HL-60 (cell line): ENCODE results near the gene DSCAML1.

Experiments used
- DNase-seq, 2 experiments: peaks; one replicate each; pipeline ENCODE4 v3.0.0-alpha.2; 2010 to 2020; ENCODE audit warnings: low read depth in 1 of 2, low spot score in 1 of 2
- H3K27ac ChIP-seq: fragments of 250-450 bp; sonication (Bioruptor Pico); replicated peaks from 2 replicates; pipeline ENCODE4 v1.5.1; 2020; ENCODE audit warnings: mild to moderate bottlenecking, moderate library complexity
- H3K27me3 ChIP-seq: fragments of 250-450 bp; sonication (Bioruptor Pico); 2 replicates; pipeline ENCODE4 v1.5.1; 2021; ENCODE audit warnings: mild to moderate bottlenecking, moderate library complexity; ENCODE audit not compliant: insufficient read depth, poor library complexity, severe bottlenecking
- H3K4me3 ChIP-seq: replicated peaks from 2 replicates; pipeline ENCODE4 v1.5.1; 2011; ENCODE audit warnings: mild to moderate bottlenecking, control low read depth, low read length; ENCODE audit not compliant: insufficient read depth
- CTCF ChIP-seq: IDR thresholded peaks from one replicate; pipeline ENCODE4 v1.5.1; 2011; ENCODE audit warnings: low read length, control low read depth, inconsistent platforms; ENCODE audit not compliant: insufficient read depth
- GABPA ChIP-seq: IDR thresholded peaks from 2 replicates; pipeline ENCODE4 v1.6.1; 2012; ENCODE audit warnings: low read depth
- POLR2AphosphoS5 ChIP-seq: IDR thresholded peaks from 2 replicates; pipeline ENCODE4 v1.6.1; 2012; ENCODE audit warnings: low read depth
- SPI1 ChIP-seq: IDR thresholded peaks from 2 replicates; pipeline ENCODE4 v1.6.1; 2012; ENCODE audit warnings: low read depth, mild to moderate bottlenecking, borderline replicate concordance
- TF ChIP-seq, protein P1 (sequence below): IDR thresholded peaks from 2 replicates; pipeline ENCODE4 v1.6.1; 2012; ENCODE audit warnings: low read depth; ENCODE audit not compliant: insufficient replicate concordance

Gene DSCAML1

GRCh38 chr11:117767071-117767470 lies 29.9 kb downstream of the DSCAML1 start:
- no peak for DNase-seq
- no peak overlapping the region for H3K27ac ChIP-seq
- TF ChIP-seq SPI1 (no peak), POLR2AphosphoS5 (no peak), CTCF (no peak), GABPA (no peak)
- TF ChIP-seq, protein P1, sequence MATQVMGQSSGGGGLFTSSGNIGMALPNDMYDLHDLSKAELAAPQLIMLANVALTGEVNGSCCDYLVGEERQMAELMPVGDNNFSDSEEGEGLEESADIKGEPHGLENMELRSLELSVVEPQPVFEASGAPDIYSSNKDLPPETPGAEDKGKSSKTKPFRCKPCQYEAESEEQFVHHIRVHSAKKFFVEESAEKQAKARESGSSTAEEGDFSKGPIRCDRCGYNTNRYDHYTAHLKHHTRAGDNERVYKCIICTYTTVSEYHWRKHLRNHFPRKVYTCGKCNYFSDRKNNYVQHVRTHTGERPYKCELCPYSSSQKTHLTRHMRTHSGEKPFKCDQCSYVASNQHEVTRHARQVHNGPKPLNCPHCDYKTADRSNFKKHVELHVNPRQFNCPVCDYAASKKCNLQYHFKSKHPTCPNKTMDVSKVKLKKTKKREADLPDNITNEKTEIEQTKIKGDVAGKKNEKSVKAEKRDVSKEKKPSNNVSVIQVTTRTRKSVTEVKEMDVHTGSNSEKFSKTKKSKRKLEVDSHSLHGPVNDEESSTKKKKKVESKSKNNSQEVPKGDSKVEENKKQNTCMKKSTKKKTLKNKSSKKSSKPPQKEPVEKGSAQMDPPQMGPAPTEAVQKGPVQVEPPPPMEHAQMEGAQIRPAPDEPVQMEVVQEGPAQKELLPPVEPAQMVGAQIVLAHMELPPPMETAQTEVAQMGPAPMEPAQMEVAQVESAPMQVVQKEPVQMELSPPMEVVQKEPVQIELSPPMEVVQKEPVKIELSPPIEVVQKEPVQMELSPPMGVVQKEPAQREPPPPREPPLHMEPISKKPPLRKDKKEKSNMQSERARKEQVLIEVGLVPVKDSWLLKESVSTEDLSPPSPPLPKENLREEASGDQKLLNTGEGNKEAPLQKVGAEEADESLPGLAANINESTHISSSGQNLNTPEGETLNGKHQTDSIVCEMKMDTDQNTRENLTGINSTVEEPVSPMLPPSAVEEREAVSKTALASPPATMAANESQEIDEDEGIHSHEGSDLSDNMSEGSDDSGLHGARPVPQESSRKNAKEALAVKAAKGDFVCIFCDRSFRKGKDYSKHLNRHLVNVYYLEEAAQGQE: no peak
- H3K27me3 ChIP-seq: no peaks in the 10 kb centered on the region
- no peak overlapping the region for H3K4me3 ChIP-seq

GRCh38 chr11:117766576-117766975 lies 30.4 kb downstream of the DSCAML1 start:
- Histone ChIP-seq H3K4me3 (no peak overlapping the region), H3K27me3 (no peaks in the 10 kb centered on the region), H3K27ac (no peak overlapping the region)
- no peak for DNase-seq
- TF ChIP-seq GABPA: no peak

DNA sequence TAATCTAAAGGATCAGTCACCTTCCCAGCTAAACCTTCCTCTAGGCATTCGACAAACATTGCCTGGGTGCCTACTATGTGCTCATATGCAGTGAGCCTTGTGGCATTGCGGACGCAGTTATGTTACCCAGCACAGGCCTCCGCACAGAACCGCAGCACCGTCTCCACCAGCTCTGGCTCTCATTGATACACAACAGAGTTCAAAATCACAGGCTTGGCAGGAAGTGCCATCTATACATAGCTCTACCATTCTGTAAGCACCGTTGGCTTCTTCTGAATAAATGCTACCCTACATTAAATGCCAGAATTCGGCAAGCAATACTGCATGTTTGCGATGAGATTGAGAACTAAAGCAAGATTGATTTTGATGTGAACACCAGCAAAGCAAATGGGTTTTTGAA lies 31.0 kb downstream of the DSCAML1 start:
- no peaks in the 10 kb centered on the region for H3K27me3 ChIP-seq
- no peak for TF ChIP-seq GABPA
- no peak for TF ChIP-seq CTCF
- TF ChIP-seq POLR2AphosphoS5: no peak
- TF ChIP-seq, protein P1: no peak
- TF ChIP-seq SPI1: no peak
- no peak overlapping the region for H3K4me3 ChIP-seq
- no peak for DNase-seq
- no peak overlapping the region for H3K27ac ChIP-seq

DNA sequence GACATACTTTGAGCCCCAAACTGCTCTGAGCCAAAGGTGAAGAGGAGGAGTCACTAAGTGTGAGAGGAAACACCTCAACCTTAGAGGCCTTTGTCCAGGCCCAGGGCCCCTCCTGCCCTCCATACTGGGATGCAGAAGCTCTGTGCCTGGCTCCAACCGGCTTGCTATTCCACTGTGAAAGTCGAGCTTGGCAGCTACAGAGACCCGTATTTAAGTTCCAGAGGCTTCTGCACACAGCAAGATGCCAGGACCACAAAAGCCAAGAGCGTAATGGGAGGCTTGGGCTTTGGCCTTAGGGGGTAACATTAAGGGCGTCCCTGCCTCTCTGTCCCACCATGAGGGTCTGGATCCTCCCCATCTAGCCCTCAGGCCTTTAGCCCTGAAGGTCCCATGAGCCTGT lies 31.9 kb downstream of the DSCAML1 start:
- H3K27me3 ChIP-seq: no peaks in the 10 kb centered on the region

More for the DNA sequence above, 31.9 kb downstream of the DSCAML1 start:
- no peak for DNase-seq
- H3K27ac ChIP-seq: no peak overlapping the region
- H3K4me3 ChIP-seq: no peak overlapping the region
- TF ChIP-seq, protein P1: no peak
- TF ChIP-seq POLR2AphosphoS5: no peak
- TF ChIP-seq GABPA: no peak
- TF ChIP-seq CTCF: no peak
- TF ChIP-seq SPI1: no peak
